Eye (tissue), 1 donor: ENCODE results near the gene IMPACT.

ENCODE experiments used
- DNase-seq: peaks from one replicate; pipeline ENCODE4 v3.0.0-alpha.2; 2015

Gene IMPACT

GRCh38 chr18:24426073-24426397 is 435 bp upstream of the IMPACT start:
- no peak for DNase-seq

- peak; percentile 36 for DNase-seq
These were observed 1.0 kb downstream of the IMPACT start for GRCh38 chr18:24427484-24427883.

GRCh38 chr18:24428709-24429108 is 2.2 kb downstream of the IMPACT start:
- no peak for DNase-seq

- DNase-seq = no peak
These were observed 2.7 kb downstream of the IMPACT start for GRCh38 chr18:24429188-24429587.

- DNase-seq = no peak
These were observed 6.1 kb downstream of the IMPACT start for GRCh38 chr18:24432618-24433017.

GRCh38 chr18:24436939-24437338 is 10.5 kb downstream of the IMPACT start:
- DNase-seq = no peak

- DNase-seq = no peak
These were observed 17.4 kb downstream of the IMPACT start for GRCh38 chr18:24443870-24444269.

- DNase-seq = no peak
These were observed 20.0 kb downstream of the IMPACT start for GRCh38 chr18:24446453-24446852.

GRCh38 chr18:24446953-24447538 is 20.6 kb downstream of the IMPACT start:
- DNase-seq = no peak

GRCh38 chr18:24447961-24448360 is 21.5 kb downstream of the IMPACT start:
- no peak for DNase-seq

- DNase-seq = no peak
These were observed 30.1 kb downstream of the IMPACT start for GRCh38 chr18:24456549-24456948.

GRCh38 chr18:24459772-24460171 is 33.3 kb downstream of the IMPACT start:
- DNase-seq = no peak

GRCh38 chr18:24460388-24460787 is 33.9 kb downstream of the IMPACT start, which contains the start of gene HRH4:
HRH4 (plus strand) TSS chr18:24460637; CDS start chr18:24460729, 92 bp downstream.
- no peak for DNase-seq

- DNase-seq = no peak
These were observed 35.5 kb downstream of the IMPACT start for GRCh38 chr18:24461996-24462395.

- peak; percentile 31 for DNase-seq
These were observed 36.6 kb downstream of the IMPACT start for GRCh38 chr18:24462838-24463775.

GRCh38 chr18:24465486-24465885 is 39.0 kb downstream of the IMPACT start:
- DNase-seq = no peak

- DNase-seq = no peak
These were observed 40.3 kb downstream of the IMPACT start for GRCh38 chr18:24466771-24467170.

GRCh38 chr18:24470022-24470618 is 43.6 kb downstream of the IMPACT start:
- DNase-seq = no peak

- DNase-seq = no peak
These were observed 44.3 kb downstream of the IMPACT start for GRCh38 chr18:24470805-24471204.

- DNase-seq = no peak
These were observed 46.1 kb downstream of the IMPACT start for GRCh38 chr18:24472591-24472990.

GRCh38 chr18:24474406-24474805 is 47.9 kb downstream of the IMPACT start:
- no peak for DNase-seq

- DNase-seq = no peak
These were observed 49.6 kb downstream of the IMPACT start for GRCh38 chr18:24475926-24476589.

GRCh38 chr18:24479371-24479770 is 52.9 kb downstream of the IMPACT start:
- no peak for DNase-seq
